H4 (cell line): Measurements from ENCODE around the gene SMARCD3. TPM values are rescaled to one million over a fixed set of nuclear protein-coding genes. Genes with fewer than 3 reads are reported as not detected.

ENCODE experiments used
- DNase-seq: peaks from one replicate; pipeline ENCODE4 v3.0.0-alpha.2; 2015; ENCODE audit warnings: low spot score
- total RNA-seq: library from RNA; depleted of rRNA; stranded (reverse); fragments of >200 nt; shearing (Covaris generic); gene quantifications from 2 replicates; pipeline ENCODE4 v1.2.3, GENCODE V29; 2014

The SMARCD3 gene
- total RNA-seq, 1 experiment from 2014 or later = 35.5 TPM

DNA sequence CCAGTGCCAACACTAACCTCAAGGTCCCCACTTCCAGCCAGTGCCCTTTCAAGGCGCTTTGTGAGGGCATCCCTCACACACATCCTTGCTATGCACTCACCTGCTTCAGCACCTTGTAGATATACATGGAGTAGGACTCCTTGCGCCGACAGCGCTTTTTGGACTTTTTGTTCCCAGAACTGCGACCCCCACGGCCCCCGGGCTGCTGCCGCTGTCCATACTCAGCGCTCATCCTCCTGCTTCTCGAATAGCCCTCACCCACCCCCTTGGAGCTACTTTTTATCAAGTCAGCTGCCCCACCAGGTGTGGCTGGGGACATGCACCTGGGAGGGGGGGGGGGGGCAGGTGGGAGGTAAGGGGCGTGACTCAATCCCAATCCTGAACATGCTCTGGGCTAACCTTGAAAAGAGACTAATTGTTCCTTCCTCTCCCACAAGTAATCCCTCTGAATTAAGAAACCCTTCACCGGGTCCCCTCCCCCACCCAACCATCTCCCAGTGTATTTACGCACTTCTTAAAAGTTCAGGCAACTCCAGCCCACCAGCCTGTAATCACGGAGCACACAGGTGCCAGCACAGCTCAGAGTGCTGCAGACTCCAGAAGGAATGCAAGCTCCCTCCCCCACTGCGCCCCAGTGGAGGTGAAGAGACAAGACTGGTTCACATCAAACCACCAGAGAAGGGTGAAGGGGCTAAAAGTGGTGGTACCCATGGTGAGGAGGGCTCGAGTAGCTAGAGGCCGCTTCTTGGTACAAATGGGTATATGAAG is 38.2 kb downstream of the SMARCD3 start, which contains the start of gene H2BK1:
Gene H2BK1 (minus strand): TSS at position 402 of the 768 bp plus-strand sequence. CDS start 170 bp downstream, at position 232.
- DNase-seq = no peak

DNA sequence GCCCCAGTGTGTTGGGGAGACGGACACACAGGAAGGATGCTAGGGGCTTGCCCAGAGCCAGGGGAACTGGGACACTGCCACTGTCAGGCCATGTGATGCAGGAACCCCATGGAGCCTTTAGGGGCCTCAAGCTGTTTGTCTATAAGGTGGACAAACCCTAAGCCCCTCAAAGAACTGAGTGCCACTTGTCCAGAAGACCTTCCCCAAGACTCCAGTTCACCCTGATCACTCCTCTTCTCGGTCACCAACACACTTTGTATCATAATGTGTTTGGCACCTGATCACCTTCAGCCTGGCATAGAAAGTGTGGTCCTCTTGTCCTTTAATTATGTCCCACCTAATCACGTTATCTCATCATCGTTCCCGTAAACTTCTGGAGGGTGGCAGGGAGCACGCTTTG is 38.9 kb downstream of the SMARCD3 start:
- DNase-seq = no peak

- no peak for DNase-seq
These were observed 40.1 kb downstream of the SMARCD3 start for GRCh38 chr7:151208253-151208862.

DNA sequence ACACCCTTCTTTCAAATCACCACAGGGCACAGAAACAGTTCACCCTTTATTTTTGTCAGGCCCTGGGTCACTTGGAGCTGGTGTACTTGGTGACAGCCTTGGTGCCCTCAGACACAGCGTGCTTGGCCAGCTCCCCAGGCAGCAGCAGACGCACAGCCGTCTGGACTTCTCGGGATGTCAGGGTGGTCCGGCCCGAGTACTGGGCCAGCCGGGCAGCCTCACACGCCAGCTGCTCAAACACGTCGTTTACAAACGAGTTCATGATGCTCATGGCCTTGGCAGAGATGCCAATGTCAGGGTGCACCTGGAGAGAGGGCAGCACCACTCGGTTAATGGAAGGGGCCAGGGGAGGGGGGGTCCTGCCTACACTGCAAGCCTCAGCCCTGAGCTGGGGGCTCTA is 40.7 kb downstream of the SMARCD3 start:
- DNase-seq = no peak

DNA sequence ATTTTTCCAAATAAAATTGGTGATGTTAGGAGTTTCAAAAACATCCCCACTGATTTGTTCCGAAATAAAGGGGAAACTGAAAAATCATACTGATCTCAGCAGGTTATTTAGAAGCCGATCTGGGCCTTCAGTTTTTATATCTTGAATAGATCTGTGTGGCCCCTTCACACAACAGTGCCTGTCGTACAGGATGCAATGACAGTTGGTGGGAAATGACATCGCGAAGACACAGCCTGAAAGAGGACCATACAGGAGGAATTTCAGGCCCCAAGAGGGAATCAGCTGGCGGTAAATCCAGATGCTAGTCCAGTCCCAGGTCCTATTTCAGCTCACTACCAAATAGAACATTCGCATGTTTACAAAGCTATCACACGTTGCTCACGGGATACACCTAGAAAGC is 41.2 kb downstream of the SMARCD3 start:
- no peak for DNase-seq

DNA sequence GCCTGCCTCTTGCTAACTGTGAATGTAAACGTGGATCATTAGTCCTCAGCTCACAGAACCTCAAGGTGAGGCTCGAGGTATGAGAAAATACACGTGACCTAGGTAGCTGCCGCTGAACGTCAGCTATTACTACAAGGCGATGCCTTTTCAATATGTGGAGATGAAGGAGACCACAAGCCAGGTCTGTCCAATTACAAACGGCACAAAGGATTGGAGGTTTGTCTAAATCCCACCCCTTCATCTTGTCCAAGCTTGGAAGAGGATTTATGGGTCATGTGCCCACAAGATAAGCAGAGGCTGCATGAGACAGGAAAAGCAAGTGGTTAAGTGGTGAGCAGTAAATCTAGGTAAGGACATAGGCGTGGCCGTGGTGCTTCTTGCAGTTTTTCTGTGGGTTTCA is 41.6 kb downstream of the SMARCD3 start:
- no peak for DNase-seq

DNA sequence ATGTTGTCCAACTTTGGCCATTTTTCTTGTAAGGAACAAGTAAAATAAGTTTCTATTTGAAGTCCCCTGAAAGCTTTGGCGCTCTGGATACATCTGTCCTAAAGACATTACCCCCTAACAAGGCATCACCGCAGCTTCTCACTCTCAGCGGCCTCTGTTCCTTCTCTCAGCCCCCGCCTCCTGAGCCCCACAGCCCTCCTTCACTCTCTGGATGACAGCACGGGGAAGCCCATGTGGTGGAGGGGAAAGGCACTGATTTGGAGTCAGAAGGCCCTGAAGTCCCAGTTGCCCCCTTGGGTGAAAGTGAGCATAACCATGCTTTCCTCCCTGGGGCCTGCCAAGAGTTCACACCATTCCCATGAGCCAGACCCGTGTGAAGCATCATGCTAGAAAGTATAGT is 42.8 kb downstream of the SMARCD3 start:
- no peak for DNase-seq

DNA sequence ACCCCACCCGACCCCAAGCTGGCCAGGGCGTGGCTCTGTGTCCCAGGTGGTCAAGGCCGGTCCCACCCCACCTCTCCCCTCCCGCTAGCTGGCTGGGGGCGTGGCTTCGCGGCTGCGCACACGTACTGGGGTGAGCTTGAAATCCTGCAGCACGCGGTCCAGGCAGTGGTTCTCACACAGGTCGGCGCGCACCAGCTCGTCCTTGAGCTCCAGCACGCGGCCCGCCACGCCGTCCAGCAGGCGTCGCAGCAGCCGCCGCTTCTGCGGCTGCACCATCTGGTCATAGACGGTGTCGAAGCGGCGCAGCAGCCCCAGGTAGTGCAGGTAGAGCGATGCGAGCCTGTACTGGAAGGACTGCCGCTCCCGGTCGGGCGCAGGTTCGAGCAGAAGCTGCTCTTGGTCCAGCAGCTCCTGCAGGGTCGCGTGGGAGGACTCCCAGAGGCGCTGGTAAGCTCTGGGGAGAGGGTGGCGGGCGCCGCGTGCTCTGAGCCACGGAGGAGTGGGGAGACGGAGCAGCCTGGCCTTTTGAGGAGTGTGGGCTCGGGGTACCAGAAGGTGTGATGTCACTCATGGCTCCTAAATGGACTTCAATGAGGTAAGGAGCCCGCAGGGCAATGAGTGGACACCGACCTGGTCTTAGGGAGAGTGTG is 44.0 kb downstream of the SMARCD3 start:
- no peak for DNase-seq

GRCh38 chr7:151202836-151203235 is 45.7 kb downstream of the SMARCD3 start:
- DNase-seq = no peak

DNA sequence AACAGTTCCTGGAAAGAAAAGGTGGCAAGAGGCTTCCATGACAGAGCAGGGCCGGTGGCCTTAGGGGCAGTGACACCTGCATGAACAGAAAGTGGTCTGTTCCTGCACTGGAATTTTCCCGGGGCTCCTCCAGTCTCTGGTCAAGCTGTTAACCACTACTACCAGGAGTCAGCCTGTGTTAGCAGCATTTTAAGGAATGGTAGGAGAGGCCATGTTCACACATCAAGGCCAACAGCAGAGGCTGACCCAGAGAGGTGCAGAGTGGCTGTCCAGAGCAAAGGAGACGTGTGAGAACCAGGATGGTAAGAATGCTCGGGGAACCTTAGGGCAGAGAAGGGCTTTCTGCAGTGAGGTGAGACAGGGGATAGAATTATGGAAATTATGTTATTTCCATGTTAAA is 46.7 kb downstream of the SMARCD3 start:
- no peak for DNase-seq

- DNase-seq = no peak
These were observed 47.1 kb downstream of the SMARCD3 start for GRCh38 chr7:151201344-151201743.

GRCh38 chr7:151198945-151199848 is 49.3 kb downstream of the SMARCD3 start:
- DNase-seq = no peak

GRCh38 chr7:151197932-151198331 is 50.6 kb downstream of the SMARCD3 start:
- no peak for DNase-seq

GRCh38 chr7:151195616-151196450 is 52.7 kb downstream of the SMARCD3 start:
- DNase-seq = no peak

DNA sequence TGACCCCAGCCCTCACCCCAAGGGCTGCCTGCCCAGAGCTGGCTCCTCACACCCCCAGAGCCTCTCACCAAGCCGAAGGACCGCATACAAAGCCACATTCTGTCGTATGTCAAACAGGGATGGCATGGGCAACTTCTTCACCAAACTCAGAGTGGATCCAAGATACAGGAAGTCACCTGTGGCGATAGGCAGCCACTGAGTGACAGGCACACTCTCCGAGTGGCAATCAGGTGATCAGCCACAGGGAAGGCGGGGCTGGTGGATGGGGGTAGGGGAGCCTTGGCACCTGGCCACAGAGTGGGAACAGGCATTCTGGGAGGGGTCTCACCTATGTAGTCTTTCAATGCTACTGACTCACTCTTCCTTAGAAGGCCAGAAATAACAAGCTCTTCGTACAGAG is 54.3 kb downstream of the SMARCD3 start:
- DNase-seq = no peak

DNA sequence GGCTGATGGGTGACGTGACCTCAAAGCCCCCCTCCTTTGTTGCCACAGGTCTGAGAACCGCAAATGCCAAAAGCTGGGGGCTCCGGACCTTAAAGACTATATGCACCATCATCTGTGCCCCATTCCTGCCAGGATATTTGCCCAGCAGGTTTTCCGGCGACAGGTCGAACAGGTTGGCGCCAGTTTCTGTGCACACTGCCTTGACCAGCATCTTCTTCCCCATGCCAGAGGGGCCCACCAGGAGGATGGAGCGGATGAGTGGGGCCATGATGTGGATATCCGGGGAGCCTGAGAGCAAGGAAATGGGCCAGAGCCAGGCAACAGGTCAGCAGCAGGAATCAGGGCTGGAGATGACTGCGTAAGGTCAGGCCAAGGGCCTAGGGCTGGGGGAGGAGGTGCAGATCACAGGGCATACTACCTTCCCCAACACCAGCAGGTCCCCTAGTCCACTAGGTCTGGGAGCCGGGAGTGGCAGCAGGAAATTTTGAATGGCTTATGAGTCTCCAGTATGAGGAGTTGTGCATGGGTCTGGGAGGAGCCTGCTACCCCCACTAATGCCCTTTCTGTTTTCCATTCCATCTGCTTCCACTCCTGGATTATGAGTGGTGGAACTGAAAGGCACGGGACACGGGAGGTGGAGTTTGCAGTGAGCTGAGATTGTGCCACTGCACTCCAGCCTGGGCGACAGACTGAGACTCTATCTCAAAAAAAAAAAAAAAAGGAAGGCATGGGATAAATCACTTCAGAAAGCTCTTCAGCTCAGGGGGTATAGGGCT is 55.1 kb downstream of the SMARCD3 start:
- DNase-seq = no peak

DNA sequence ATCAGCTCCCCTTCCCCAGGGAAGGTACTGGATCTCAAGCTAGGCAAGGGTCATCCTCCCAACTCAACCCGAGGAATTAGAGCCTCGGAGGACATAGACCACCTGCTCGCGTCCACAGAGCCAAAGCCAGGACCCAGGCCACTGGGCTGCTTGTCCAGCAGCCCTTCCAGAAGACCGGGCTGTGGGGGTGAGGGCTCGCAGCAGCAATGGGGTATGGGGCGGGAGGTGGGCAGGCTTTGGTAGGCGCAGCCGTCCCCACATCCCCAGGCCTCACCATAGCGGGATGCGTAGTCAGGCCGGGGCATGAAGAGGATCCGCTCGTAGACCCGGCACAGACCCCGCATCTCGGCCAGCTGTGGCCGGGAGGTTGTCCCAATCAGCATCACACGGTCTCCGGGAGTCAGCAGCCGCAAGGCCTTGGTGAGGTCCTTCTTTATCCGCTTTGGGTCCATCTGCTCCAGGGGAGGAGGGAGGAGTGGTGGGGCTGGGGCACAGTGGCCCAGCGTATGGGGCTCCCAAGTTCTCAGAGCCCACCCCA is 56.4 kb downstream of the SMARCD3 start:
- DNase-seq = no peak

- DNase-seq = no peak
These were observed 57.0 kb downstream of the SMARCD3 start for GRCh38 chr7:151191544-151191943.

- DNase-seq = no peak
These were observed 59.5 kb downstream of the SMARCD3 start for GRCh38 chr7:151189038-151189437.
